Measurements from ENCODE around the gene IL15RA. TPM values are rescaled to one million over a fixed set of nuclear protein-coding genes. Genes with fewer than 3 reads are reported as not detected.

The IL15RA gene
- total RNA-seq, 4 donors from 2014 or later: 7.1 to 15.6 (median 11.0) TPM

GRCh38 chr10:5927306-5927705 lies 50.0 kb downstream of the IL15RA start:
- H3K27ac ChIP-seq: peak overlapping the region in 2 of 4 donors; percentile 24 to 62
- H3K27me3 ChIP-seq: no peaks in the 10 kb centered on the region
- H3K36me3 ChIP-seq: peaks cover 36 to 100% (median 42%) of the 10 kb centered on the region in 3 donors
- H3K9me3 ChIP-seq: no peaks in the 10 kb centered on the region
- peaks cover 0 to under 1% (median 0%) of the 10 kb centered on the region in 3 donors for H3K4me1 ChIP-seq
- intact Hi-C loops (cut with DNase I): no loop called here
- DNase-seq: no peak
- no peak overlapping the region for H3K4me3 ChIP-seq
- 77 to 93% methylated on average over 7 of the region's 8 CpGs for WGBS, 2 donors
- TF ChIP-seq POLR2A (IDR thresholded peaks at IDR 0.05): no peak
- TF ChIP-seq CTCF (IDR thresholded peaks at IDR 0.05): no peak

GRCh38 chr10:5924889-5925288 lies 52.5 kb downstream of the IL15RA start:
- TF ChIP-seq CTCF (IDR thresholded peaks at IDR 0.05) (no peak), POLR2A (IDR thresholded peaks at IDR 0.05) (no peak)
- H3K27ac ChIP-seq: no peak overlapping the region
- no peak for DNase-seq
- 82 to 92% methylated on average over 10 of the region's 10 CpGs for WGBS, 2 donors
- no peaks in the 10 kb centered on the region for H3K9me3 ChIP-seq
- H3K4me3 ChIP-seq: no peak overlapping the region
- peaks cover 0 to 12% (median 0%) of the 10 kb centered on the region in 3 donors for H3K4me1 ChIP-seq
- intact Hi-C loops (cut with DNase I): no loop called here
- no peaks in the 10 kb centered on the region for H3K27me3 ChIP-seq
- H3K36me3 ChIP-seq: peaks cover 41 to 100% (median 62%) of the 10 kb centered on the region in 3 donors

- no peak for DNase-seq
- H3K9me3 ChIP-seq: no peaks in the 10 kb centered on the region
- intact Hi-C loops (cut with DNase I): no loop called here
- no peak overlapping the region for H3K27ac ChIP-seq
- peaks cover 0 to 28% (median 5%) of the 10 kb centered on the region in 3 donors for H3K4me1 ChIP-seq
- H3K4me3 ChIP-seq: no peak overlapping the region
- WGBS, 2 donors: 66 to 75% methylated on average over 5 of the region's 5 CpGs
- H3K27me3 ChIP-seq: no peaks in the 10 kb centered on the region
- TF ChIP-seq POLR2A (IDR thresholded peaks at IDR 0.05) (no peak), CTCF (IDR thresholded peaks at IDR 0.05) (no peak)
- peaks cover 52 to 100% (median 62%) of the 10 kb centered on the region in 3 donors for H3K36me3 ChIP-seq
Observed at GRCh38 chr10:5921746-5922145, 55.6 kb downstream of the IL15RA start.

- H3K4me3 ChIP-seq: no peak overlapping the region
- 91% methylated on average over 7 of the region's 7 CpGs for WGBS, 2 donors
- peaks cover 0 to 28% (median 5%) of the 10 kb centered on the region in 3 donors for H3K4me1 ChIP-seq
- DNase-seq: no peak
- peaks cover 49 to 100% (median 59%) of the 10 kb centered on the region in 3 donors for H3K36me3 ChIP-seq
- H3K27ac ChIP-seq: no peak overlapping the region
- no peaks in the 10 kb centered on the region for H3K27me3 ChIP-seq
- TF ChIP-seq CTCF (IDR thresholded peaks at IDR 0.05): no peak
- no peak for TF ChIP-seq POLR2A (IDR thresholded peaks at IDR 0.05)
- intact Hi-C loops (cut with DNase I): no loop called here
- no peaks in the 10 kb centered on the region for H3K9me3 ChIP-seq
Observed at GRCh38 chr10:5919568-5919967, 57.8 kb downstream of the IL15RA start.

GRCh38 chr10:5918763-5919162 lies 58.6 kb downstream of the IL15RA start:
- H3K4me1 ChIP-seq: peaks cover 0 to 28% (median 5%) of the 10 kb centered on the region in 3 donors
- TF ChIP-seq CTCF (IDR thresholded peaks at IDR 0.05) (no peak), POLR2A (IDR thresholded peaks at IDR 0.05) (no peak)
- H3K4me3 ChIP-seq: no peak overlapping the region
- 64 to 69% methylated on average over 4 of the region's 4 CpGs for WGBS, 2 donors
- H3K36me3 ChIP-seq: peaks cover 48 to 100% (median 57%) of the 10 kb centered on the region in 3 donors
- intact Hi-C loops (cut with DNase I): no loop called here
- no peaks in the 10 kb centered on the region for H3K27me3 ChIP-seq
- no peaks in the 10 kb centered on the region for H3K9me3 ChIP-seq
- peak overlapping the region in 2 of 4 donors; percentile 9 to 47 for H3K27ac ChIP-seq
- no peak for DNase-seq

Data from esophagus squamous epithelium (tissue), 5 donors.